ENCODE data around the gene INO80D. TPM values are rescaled to one million over a fixed set of nuclear protein-coding genes. Genes with fewer than 3 reads are reported as not detected.

The INO80D gene
- total RNA-seq, 2 donors from 2014 or later, result 27.6 to 35.2 TPM

- H3K4me1 ChIP-seq (ENCODE audit: control insufficient read depth, insufficient read depth, low read length), result no peaks in the 10 kb centered on the region
- no peaks in the 10 kb centered on the region for H3K36me3 ChIP-seq (ENCODE audit: control insufficient read depth, insufficient read depth, low read length)
- WGBS, 2 experiments (ENCODE audit: insufficient coverage in 1 of 2, insufficient read length in 1 of 2), result 92 to 95% methylated on average over 3 to 15 of the region's 15 CpGs
- no peak for DNase-seq
- no peaks in the 10 kb centered on the region for H3K9me3 Mint-ChIP-seq
- no peak overlapping the region for H3K4me3 ChIP-seq (ENCODE audit: low read length)
- H3K36me3 Mint-ChIP-seq (ENCODE audit: low read depth), result no peaks in the 10 kb centered on the region
- no peak overlapping the region for H3K9ac ChIP-seq (ENCODE audit: extremely low read depth, low read length, poor library complexity, severe bottlenecking)
- H3K27me3 Mint-ChIP-seq (ENCODE audit: insufficient read depth), result no peaks in the 10 kb centered on the region
- no peak overlapping the region for H3K27ac ChIP-seq (ENCODE audit: low read depth, low read length)
- no peak for TF ChIP-seq CTCF (conservative IDR thresholded peaks at IDR 0.05)
- peaks cover 8% of the 10 kb centered on the region for H3K4me1 Mint-ChIP-seq
- no peak overlapping the region for H3K4me3 Mint-ChIP-seq
- no peaks in the 10 kb centered on the region for H3K9me3 ChIP-seq (ENCODE audit: control insufficient read depth, low read length)
- no peak overlapping the region for H3K27ac Mint-ChIP-seq
- H3K27me3 ChIP-seq (ENCODE audit: control insufficient read depth, insufficient read depth, low read length, poor library complexity, severe bottlenecking), result no peaks in the 10 kb centered on the region
Measured at GRCh38 chr2:205965707-205966106, 120.3 kb downstream of the INO80D start.

GRCh38 chr2:205964111-205964761 is 121.7 kb downstream of the INO80D start:
- no peaks in the 10 kb centered on the region for H3K4me1 ChIP-seq (ENCODE audit: control insufficient read depth, insufficient read depth, low read length)
- no peaks in the 10 kb centered on the region for H3K27me3 Mint-ChIP-seq (ENCODE audit: insufficient read depth)
- H3K4me3 ChIP-seq (ENCODE audit: low read length), result no peak overlapping the region
- no peaks in the 10 kb centered on the region for H3K9me3 Mint-ChIP-seq
- DNase-seq, result no peak
- no peak overlapping the region for H3K27ac Mint-ChIP-seq
- 78 to 91% methylated on average over 4 to 8 of the region's 8 CpGs for WGBS, 2 experiments (ENCODE audit: insufficient coverage in 1 of 2, insufficient read length in 1 of 2)
- peaks cover 5% of the 10 kb centered on the region for H3K4me1 Mint-ChIP-seq
- TF ChIP-seq CTCF (conservative IDR thresholded peaks at IDR 0.05), result no peak
- no peaks in the 10 kb centered on the region for H3K36me3 Mint-ChIP-seq (ENCODE audit: low read depth)
- no peak overlapping the region for H3K4me3 Mint-ChIP-seq
- no peak overlapping the region for H3K9ac ChIP-seq (ENCODE audit: extremely low read depth, low read length, poor library complexity, severe bottlenecking)
- no peak overlapping the region for H3K27ac ChIP-seq (ENCODE audit: low read depth, low read length)
- no peaks in the 10 kb centered on the region for H3K27me3 ChIP-seq (ENCODE audit: control insufficient read depth, insufficient read depth, low read length, poor library complexity, severe bottlenecking)
- H3K9me3 ChIP-seq (ENCODE audit: control insufficient read depth, low read length), result no peaks in the 10 kb centered on the region
- no peaks in the 10 kb centered on the region for H3K36me3 ChIP-seq (ENCODE audit: control insufficient read depth, insufficient read depth, low read length)

- Histone ChIP-seq H3K4me1 (ENCODE audit: control insufficient read depth, insufficient read depth, low read length) (no peaks in the 10 kb centered on the region), H3K9ac (ENCODE audit: extremely low read depth, low read length, poor library complexity, severe bottlenecking) (no peak overlapping the region), H3K27me3 (ENCODE audit: control insufficient read depth, insufficient read depth, low read length, poor library complexity, severe bottlenecking) (no peaks in the 10 kb centered on the region), H3K4me3 (ENCODE audit: low read length) (no peak overlapping the region), H3K9me3 (ENCODE audit: control insufficient read depth, low read length) (no peaks in the 10 kb centered on the region), H3K27ac (ENCODE audit: low read depth, low read length) (no peak overlapping the region), H3K36me3 (ENCODE audit: control insufficient read depth, insufficient read depth, low read length) (no peaks in the 10 kb centered on the region)
- Mint-ChIP-seq H3K4me3 (no peak overlapping the region), H3K27me3 (ENCODE audit: insufficient read depth) (no peaks in the 10 kb centered on the region), H3K9me3 (peaks cover 9% of the 10 kb centered on the region), H3K27ac (no peak overlapping the region), H3K36me3 (ENCODE audit: low read depth) (peaks cover 1% of the 10 kb centered on the region), H3K4me1 (no peaks in the 10 kb centered on the region)
- WGBS, 2 experiments (ENCODE audit: insufficient coverage in 1 of 2, insufficient read length in 1 of 2), result 93 to 95% methylated on average over 7 to 9 of the region's 9 CpGs
- no peak for DNase-seq
- TF ChIP-seq CTCF (conservative IDR thresholded peaks at IDR 0.05), result no peak
Measured at GRCh38 chr2:205959521-205959920, 126.5 kb downstream of the INO80D start.
